Testis (tissue), 2 donors: Measurements from ENCODE around the gene COL15A1.

Experiments
- CTCF ChIP-seq, 3 experiments: fragments of 450-650 bp in 2 of 3; fragments of 200-600 bp in 1 of 3; sonication (generic) in 1 of 3; IDR thresholded peaks; one replicate each; pipeline ENCODE4 v1.5.1; 2016 to 2019; ENCODE audit warnings: antibody characterized with exemption in 3 of 3, mild to moderate bottlenecking in 2 of 3, moderate library complexity in 1 of 3
- POLR2A ChIP-seq: fragments of 450-650 bp; IDR thresholded peaks from one replicate; pipeline ENCODE4 v1.6.1; 2017; ENCODE audit warnings: antibody characterized with exemption, mild to moderate bottlenecking, moderate library complexity

- TF ChIP-seq CTCF (IDR thresholded peaks at IDR 0.05) (no peak), POLR2A (no peak)
Observed at GRCh38 chr9:99119976-99120655, 176.4 kb downstream of the COL15A1 start.
